ENCODE data around the gene TDRD6.

- TF ChIP-seq CTCF (IDR thresholded peaks at IDR 0.05), result no peak
- TF ChIP-seq POLR2A (IDR thresholded peaks at IDR 0.05), result no peak
- no peak for TF ChIP-seq POLR2AphosphoS5 (IDR thresholded peaks at IDR 0.05)
These were observed 26.2 kb upstream of the TDRD6 start for GRCh38 chr6:46661483-46661882.

All from breast epithelium (tissue), 3 donors.